Fibroblast of mammary gland (primary cell): ENCODE measurements around the gene MAP3K4.

Experiments used
- DNase-seq: peaks from one replicate; pipeline ENCODE4 v3.0.0-alpha.2; 2010; ENCODE audit warnings: low read depth
- H3K4me3 ChIP-seq: 2 replicates; pipeline ENCODE4 v1.5.1; 2011; ENCODE audit warnings: low read depth, mild to moderate bottlenecking, low read length, moderate library complexity; ENCODE audit not compliant: control insufficient read depth
- CTCF ChIP-seq: conservative IDR thresholded peaks from 2 replicates; pipeline ENCODE4 v1.5.1; 2011; ENCODE audit warnings: low read depth, low read length, inconsistent platforms; ENCODE audit not compliant: control insufficient read depth, insufficient read depth

The MAP3K4 gene

GRCh38 chr6:161035182-161035980, 43.8 kb downstream of the MAP3K4 start:
- H3K4me3 ChIP-seq: no peak overlapping the region
- no peak for DNase-seq
- no peak for TF ChIP-seq CTCF

- TF ChIP-seq CTCF: no peak
- no peak for DNase-seq
- no peak overlapping the region for H3K4me3 ChIP-seq
Observed at GRCh38 chr6:161035981-161036263, 44.4 kb downstream of the MAP3K4 start.

GRCh38 chr6:161037873-161038228, 46.3 kb downstream of the MAP3K4 start:
- no peak overlapping the region for H3K4me3 ChIP-seq
- DNase-seq: no peak
- no peak for TF ChIP-seq CTCF

- no peak overlapping the region for H3K4me3 ChIP-seq
- peak; percentile 62 for TF ChIP-seq CTCF
- peak; percentile 100 for DNase-seq
Observed at GRCh38 chr6:161038229-161039031, 46.9 kb downstream of the MAP3K4 start.

- no peak overlapping the region for H3K4me3 ChIP-seq
- TF ChIP-seq CTCF: no peak
- DNase-seq: no peak
Observed at GRCh38 chr6:161041274-161041673, 49.7 kb downstream of the MAP3K4 start.

GRCh38 chr6:161044335-161044734, 52.8 kb downstream of the MAP3K4 start:
- no peak overlapping the region for H3K4me3 ChIP-seq
- TF ChIP-seq CTCF: no peak
- peak; percentile 46 for DNase-seq
